ENCODE results near the gene IL17RA. TPM values are rescaled to one million over a fixed set of nuclear protein-coding genes. Genes with fewer than 3 reads are reported as not detected.

IL17RA gene
- total RNA-seq, 1 experiment from 2014 or later = 18.0 TPM

DNA sequence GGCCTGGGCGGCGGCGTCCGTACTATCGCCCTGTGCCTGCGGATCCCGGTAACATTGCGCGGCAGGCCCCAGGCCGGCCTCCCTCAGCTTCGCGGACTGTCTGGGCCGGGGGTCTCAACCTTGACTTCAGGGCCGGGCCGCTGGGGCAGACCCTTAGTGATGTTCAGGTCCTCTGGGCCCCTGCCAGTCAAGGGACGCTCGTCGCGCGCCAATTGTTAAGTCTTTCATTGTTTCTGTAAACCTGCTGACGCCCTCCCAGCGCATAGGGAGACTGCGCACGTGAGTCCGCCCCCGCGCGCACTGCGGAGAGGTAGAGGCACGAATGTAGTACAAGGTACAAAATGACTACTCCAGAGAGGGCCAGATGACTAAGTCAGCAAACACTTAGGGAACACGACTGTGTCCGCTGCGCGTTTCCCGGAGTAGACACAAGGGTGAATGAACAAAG is 74.7 kb downstream of the IL17RA start:
- peak; percentile 54 for DNase-seq
- H3K9me3 Mint-ChIP-seq (ENCODE audit: low read depth, unreplicated experiment) = no peaks in the 10 kb centered on the region
- CTCF ChIA-PET = interaction anchor here (1.1 to 1.9 kb wide), 2 partner anchors 12 to 342 kb away, joined by 3 to 14 read pairs; no protein-coding TSS in a partner anchor
- TF ChIP-seq, protein P1, sequence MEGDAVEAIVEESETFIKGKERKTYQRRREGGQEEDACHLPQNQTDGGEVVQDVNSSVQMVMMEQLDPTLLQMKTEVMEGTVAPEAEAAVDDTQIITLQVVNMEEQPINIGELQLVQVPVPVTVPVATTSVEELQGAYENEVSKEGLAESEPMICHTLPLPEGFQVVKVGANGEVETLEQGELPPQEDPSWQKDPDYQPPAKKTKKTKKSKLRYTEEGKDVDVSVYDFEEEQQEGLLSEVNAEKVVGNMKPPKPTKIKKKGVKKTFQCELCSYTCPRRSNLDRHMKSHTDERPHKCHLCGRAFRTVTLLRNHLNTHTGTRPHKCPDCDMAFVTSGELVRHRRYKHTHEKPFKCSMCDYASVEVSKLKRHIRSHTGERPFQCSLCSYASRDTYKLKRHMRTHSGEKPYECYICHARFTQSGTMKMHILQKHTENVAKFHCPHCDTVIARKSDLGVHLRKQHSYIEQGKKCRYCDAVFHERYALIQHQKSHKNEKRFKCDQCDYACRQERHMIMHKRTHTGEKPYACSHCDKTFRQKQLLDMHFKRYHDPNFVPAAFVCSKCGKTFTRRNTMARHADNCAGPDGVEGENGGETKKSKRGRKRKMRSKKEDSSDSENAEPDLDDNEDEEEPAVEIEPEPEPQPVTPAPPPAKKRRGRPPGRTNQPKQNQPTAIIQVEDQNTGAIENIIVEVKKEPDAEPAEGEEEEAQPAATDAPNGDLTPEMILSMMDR (IDR thresholded peaks at IDR 0.05; ENCODE audit: unreplicated experiment) = no peak
- peaks cover 29% of the 10 kb centered on the region for H3K36me3 Mint-ChIP-seq (ENCODE audit: insufficient read depth, unreplicated experiment)
- BruUV-seq (replicated peaks) = TSS peak; percentile 43
- H3K27ac Mint-ChIP-seq (ENCODE audit: unreplicated experiment) = peak overlapping the region; percentile 1
- H3K4me1 Mint-ChIP-seq (ENCODE audit: low read depth, unreplicated experiment) = peaks cover 8% of the 10 kb centered on the region
- H3K4me3 Mint-ChIP-seq (ENCODE audit: low read depth, unreplicated experiment) = peak overlapping the region; percentile 96
- H3K27me3 Mint-ChIP-seq (ENCODE audit: unreplicated experiment) = no peaks in the 10 kb centered on the region
- intact Hi-C loops (cut with micrococcal nuclease; ENCODE audit: unreplicated experiment) = no loop called here

DNA sequence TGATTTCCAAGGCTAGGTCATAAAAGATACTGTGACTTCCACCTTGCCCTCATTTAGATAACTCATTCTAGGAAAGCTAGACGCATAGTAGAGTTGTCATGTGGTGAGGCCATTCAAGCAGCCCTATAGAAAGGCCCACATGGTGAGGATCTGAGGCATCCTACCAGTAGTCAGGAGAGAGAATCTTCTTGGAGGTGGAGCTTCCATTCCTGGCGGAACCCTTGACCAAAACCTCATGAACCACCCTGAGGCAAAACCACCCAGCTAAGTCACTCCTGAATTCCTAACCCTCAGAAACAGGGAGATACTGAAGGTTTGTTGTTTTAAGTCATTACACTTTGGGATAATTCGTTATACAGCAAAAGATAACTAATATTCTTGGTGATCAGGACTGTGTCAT is 77.2 kb downstream of the IL17RA start:
- H3K4me3 Mint-ChIP-seq (ENCODE audit: low read depth, unreplicated experiment) = no peak overlapping the region
- CTCF ChIA-PET = no interaction called here
- TF ChIP-seq, protein P1 (IDR thresholded peaks at IDR 0.05; ENCODE audit: unreplicated experiment) = no peak
- H3K27ac Mint-ChIP-seq (ENCODE audit: unreplicated experiment) = no peak overlapping the region
- H3K4me1 Mint-ChIP-seq (ENCODE audit: low read depth, unreplicated experiment) = no peaks in the 10 kb centered on the region
- no TSS peak for BruUV-seq (replicated peaks)
- H3K36me3 Mint-ChIP-seq (ENCODE audit: insufficient read depth, unreplicated experiment) = peaks cover 24% of the 10 kb centered on the region
- peaks cover 12% of the 10 kb centered on the region for H3K27me3 Mint-ChIP-seq (ENCODE audit: unreplicated experiment)
- DNase-seq = no peak
- intact Hi-C loops (cut with micrococcal nuclease; ENCODE audit: unreplicated experiment) = no loop called here
- H3K9me3 Mint-ChIP-seq (ENCODE audit: low read depth, unreplicated experiment) = no peaks in the 10 kb centered on the region

DNA sequence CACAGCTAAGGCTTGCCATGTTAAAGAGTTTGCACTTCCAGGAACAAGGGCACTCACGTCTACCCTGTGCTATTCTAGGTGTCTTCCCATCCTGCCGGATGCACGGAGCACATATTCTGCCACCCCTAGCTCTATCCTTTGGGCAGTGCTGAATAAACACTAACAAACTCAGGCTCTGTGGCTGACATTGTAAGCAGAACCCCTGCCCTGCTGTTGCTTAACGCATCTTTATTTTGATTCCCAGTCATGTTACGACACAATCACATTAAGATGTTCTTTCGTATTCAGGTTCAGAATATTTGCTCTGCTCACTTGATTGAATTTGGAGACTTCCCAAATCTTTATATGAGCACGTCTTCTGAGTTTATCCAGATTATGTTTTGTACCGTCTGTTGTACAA is 77.9 kb downstream of the IL17RA start:
- DNase-seq = no peak
- CTCF ChIA-PET = interaction anchor here (0.5 kb wide), 1 partner anchor 42 kb away, joined by 3 read pairs; the partner anchor contains the start of gene TMEM121B
- H3K4me1 Mint-ChIP-seq (ENCODE audit: low read depth, unreplicated experiment) = no peaks in the 10 kb centered on the region
- BruUV-seq (replicated peaks) = no TSS peak
- no peak overlapping the region for H3K4me3 Mint-ChIP-seq (ENCODE audit: low read depth, unreplicated experiment)
- H3K27me3 Mint-ChIP-seq (ENCODE audit: unreplicated experiment) = peaks cover 20% of the 10 kb centered on the region
- intact Hi-C loops (cut with micrococcal nuclease; ENCODE audit: unreplicated experiment) = no loop called here
- TF ChIP-seq, protein P1 (IDR thresholded peaks at IDR 0.05; ENCODE audit: unreplicated experiment) = no peak
- no peak overlapping the region for H3K27ac Mint-ChIP-seq (ENCODE audit: unreplicated experiment)
- H3K36me3 Mint-ChIP-seq (ENCODE audit: insufficient read depth, unreplicated experiment) = peaks cover 24% of the 10 kb centered on the region
- H3K9me3 Mint-ChIP-seq (ENCODE audit: low read depth, unreplicated experiment) = no peaks in the 10 kb centered on the region

DNA sequence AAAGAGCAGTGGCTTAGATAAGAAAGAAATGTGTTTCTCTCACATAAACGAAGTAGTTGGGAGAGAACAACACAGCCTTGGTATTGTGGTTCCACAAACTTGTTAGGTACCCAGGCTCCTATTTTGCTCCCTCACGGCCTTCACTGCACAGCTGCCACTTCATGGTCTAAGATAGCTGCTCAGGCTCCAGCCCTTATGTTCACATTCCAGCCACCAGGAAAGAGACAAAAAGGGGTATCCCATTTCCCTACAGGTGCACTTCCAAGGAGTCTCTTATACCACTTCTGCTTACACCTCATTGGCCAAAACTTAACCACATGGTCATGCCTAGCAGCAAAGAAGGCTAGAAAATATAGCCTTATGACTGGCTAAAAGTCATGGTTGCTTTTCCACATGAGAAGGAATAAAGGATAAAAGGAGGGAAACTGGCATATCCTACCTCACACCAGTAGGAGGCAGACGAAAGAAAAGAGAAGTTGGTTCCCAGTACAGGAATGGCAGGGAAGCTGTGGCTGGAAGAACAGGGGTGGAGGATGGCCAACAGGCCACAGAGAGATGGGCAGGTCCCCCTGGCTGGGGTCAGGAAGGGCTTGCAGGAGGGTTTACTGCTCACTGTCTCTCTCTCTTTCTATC is 79.7 kb downstream of the IL17RA start:
- peaks cover 6% of the 10 kb centered on the region for H3K36me3 Mint-ChIP-seq (ENCODE audit: insufficient read depth, unreplicated experiment)
- TF ChIP-seq, protein P1 (IDR thresholded peaks at IDR 0.05; ENCODE audit: unreplicated experiment) = no peak
- no TSS peak for BruUV-seq (replicated peaks)
- H3K9me3 Mint-ChIP-seq (ENCODE audit: low read depth, unreplicated experiment) = no peaks in the 10 kb centered on the region
- no peak overlapping the region for H3K27ac Mint-ChIP-seq (ENCODE audit: unreplicated experiment)
- no peaks in the 10 kb centered on the region for H3K4me1 Mint-ChIP-seq (ENCODE audit: low read depth, unreplicated experiment)
- CTCF ChIA-PET = interaction anchor here (0.7 kb wide), 1 partner anchor 337 kb away, joined by 3 read pairs; no protein-coding TSS in a partner anchor
- intact Hi-C loops (cut with micrococcal nuclease; ENCODE audit: unreplicated experiment) = no loop called here
- no peak overlapping the region for H3K4me3 Mint-ChIP-seq (ENCODE audit: low read depth, unreplicated experiment)
- peaks cover 26% of the 10 kb centered on the region for H3K27me3 Mint-ChIP-seq (ENCODE audit: unreplicated experiment)
- DNase-seq = no peak

Other genes starting within 250 kb of the IL17RA start
- not detected in 2 replicates for gene GAB4, start 76.8 kb upstream of the IL17RA start, total RNA-seq (2022)
- gene TMEM121B, start 36.4 kb downstream of the IL17RA start, total RNA-seq (2022) = 0.21 and 0.42 TPM in 2 replicates
- gene HDHD5, start 74.3 kb downstream of the IL17RA start, total RNA-seq (2022) = 44.4 and 48.0 TPM in 2 replicates
- not detected in 2 replicates for gene ADA2, start 134.4 kb downstream of the IL17RA start, total RNA-seq (2022)